ENCODE data around the gene LEFTY1. TPM values are rescaled to one million over a fixed set of nuclear protein-coding genes. Genes with fewer than 3 reads are reported as not detected.
"Not testable (repeated sequence)": the region's sequence is repeated elsewhere in the genome, so short reads cannot be mapped to it uniquely, and the experiment has no call there.

Gene LEFTY1
- total RNA-seq, 1 experiment from 2014 or later = not detected

GRCh38 chr1:225843426-225843795, 45.5 kb downstream of the LEFTY1 start:
- in situ Hi-C loops (cut with HindIII; ENCODE audit: low pct_unique_long_range_greater_than_20kb, low sequenced_read_pairs) = no loop called here
- no peak for DNase-seq (ENCODE audit: low read depth)

GRCh38 chr1:225842788-225843425, 46.0 kb downstream of the LEFTY1 start:
- in situ Hi-C loops (cut with HindIII; ENCODE audit: low pct_unique_long_range_greater_than_20kb, low sequenced_read_pairs) = no loop called here
- no peak for DNase-seq (ENCODE audit: low read depth)

GRCh38 chr1:225842074-225842473, 46.9 kb downstream of the LEFTY1 start:
- no peak for DNase-seq (ENCODE audit: low read depth)
- in situ Hi-C loops (cut with HindIII; ENCODE audit: low pct_unique_long_range_greater_than_20kb, low sequenced_read_pairs) = no loop called here

GRCh38 chr1:225840713-225841112, 48.2 kb downstream of the LEFTY1 start:
- DNase-seq (ENCODE audit: low read depth) = no peak
- in situ Hi-C loops (cut with HindIII; ENCODE audit: low pct_unique_long_range_greater_than_20kb, low sequenced_read_pairs) = no loop called here

- DNase-seq (ENCODE audit: low read depth) = no peak
- in situ Hi-C loops (cut with HindIII; ENCODE audit: low pct_unique_long_range_greater_than_20kb, low sequenced_read_pairs) = no loop called here
Measured at GRCh38 chr1:225840223-225840610, 48.7 kb downstream of the LEFTY1 start.

- no peak for DNase-seq (ENCODE audit: low read depth)
- in situ Hi-C loops (cut with HindIII; ENCODE audit: low pct_unique_long_range_greater_than_20kb, low sequenced_read_pairs) = no loop called here
Measured at GRCh38 chr1:225838793-225839192, 50.2 kb downstream of the LEFTY1 start.

- in situ Hi-C loops (cut with HindIII; ENCODE audit: low pct_unique_long_range_greater_than_20kb, low sequenced_read_pairs); DNase-seq (ENCODE audit: low read depth): not testable (repeated sequence)
Measured at GRCh38 chr1:225836296-225836695, 52.6 kb downstream of the LEFTY1 start.

Other genes with a start within 250 kb of the LEFTY1 start
- gene ENAH, start 236.0 kb downstream of the LEFTY1 start, total RNA-seq (2014; rRNA removed; shearing (Covaris generic); ENCODE audit: low replicate concordance) = 69.6 and 87.9 TPM in 2 replicates
- gene SRP9, start 111.3 kb downstream of the LEFTY1 start, total RNA-seq (2014; rRNA removed; shearing (Covaris generic); ENCODE audit: low replicate concordance) = 368 and 386 TPM in 2 replicates
- 192 and 251 TPM in 2 replicates for gene EPHX1, start 79.0 kb downstream of the LEFTY1 start, total RNA-seq (2014; rRNA removed; shearing (Covaris generic); ENCODE audit: low replicate concordance)
- gene TMEM63A, start 6.8 kb downstream of the LEFTY1 start, total RNA-seq (2014; rRNA removed; shearing (Covaris generic); ENCODE audit: low replicate concordance) = 6.4 and 12.8 TPM in 2 replicates
- gene PYCR2, start 35.1 kb upstream of the LEFTY1 start, total RNA-seq (2014; rRNA removed; shearing (Covaris generic); ENCODE audit: low replicate concordance) = 72.6 and 112 TPM in 2 replicates
- gene LEFTY2, start 52.1 kb upstream of the LEFTY1 start, total RNA-seq (2014; rRNA removed; shearing (Covaris generic); ENCODE audit: low replicate concordance) = not detected in 2 replicates
- gene SDE2, start 110.2 kb upstream of the LEFTY1 start, total RNA-seq (2014; rRNA removed; shearing (Covaris generic); ENCODE audit: low replicate concordance) = 20.0 and 21.0 TPM in 2 replicates
- gene H3-3A, start 173.6 kb upstream of the LEFTY1 start, total RNA-seq (2014; rRNA removed; shearing (Covaris generic); ENCODE audit: low replicate concordance) = 164 and 191 TPM in 2 replicates